Measurements from ENCODE around the gene GRIK4.

DNA sequence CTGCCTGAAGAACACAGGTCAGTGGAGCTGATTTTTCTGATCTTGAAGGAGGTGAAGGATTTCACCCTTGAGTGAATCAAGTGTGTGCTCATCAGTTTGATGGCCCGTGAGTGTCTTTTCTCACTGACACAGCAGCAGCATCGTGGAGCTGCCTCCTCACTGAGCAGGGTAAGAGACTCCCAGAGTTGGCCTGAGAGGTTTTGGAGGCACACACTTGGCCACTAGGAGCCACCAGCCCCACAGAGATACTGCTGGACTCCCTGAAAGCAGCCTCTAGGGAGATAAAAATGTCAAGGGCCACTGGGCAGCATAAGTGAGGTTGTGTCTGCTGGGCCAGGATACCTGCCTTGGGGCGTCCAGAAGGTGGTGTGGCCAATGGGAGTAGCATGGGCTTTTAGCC is 245.4 kb downstream of the GRIK4 start:
- TF ChIP-seq, protein P1, sequence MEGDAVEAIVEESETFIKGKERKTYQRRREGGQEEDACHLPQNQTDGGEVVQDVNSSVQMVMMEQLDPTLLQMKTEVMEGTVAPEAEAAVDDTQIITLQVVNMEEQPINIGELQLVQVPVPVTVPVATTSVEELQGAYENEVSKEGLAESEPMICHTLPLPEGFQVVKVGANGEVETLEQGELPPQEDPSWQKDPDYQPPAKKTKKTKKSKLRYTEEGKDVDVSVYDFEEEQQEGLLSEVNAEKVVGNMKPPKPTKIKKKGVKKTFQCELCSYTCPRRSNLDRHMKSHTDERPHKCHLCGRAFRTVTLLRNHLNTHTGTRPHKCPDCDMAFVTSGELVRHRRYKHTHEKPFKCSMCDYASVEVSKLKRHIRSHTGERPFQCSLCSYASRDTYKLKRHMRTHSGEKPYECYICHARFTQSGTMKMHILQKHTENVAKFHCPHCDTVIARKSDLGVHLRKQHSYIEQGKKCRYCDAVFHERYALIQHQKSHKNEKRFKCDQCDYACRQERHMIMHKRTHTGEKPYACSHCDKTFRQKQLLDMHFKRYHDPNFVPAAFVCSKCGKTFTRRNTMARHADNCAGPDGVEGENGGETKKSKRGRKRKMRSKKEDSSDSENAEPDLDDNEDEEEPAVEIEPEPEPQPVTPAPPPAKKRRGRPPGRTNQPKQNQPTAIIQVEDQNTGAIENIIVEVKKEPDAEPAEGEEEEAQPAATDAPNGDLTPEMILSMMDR (IDR thresholded peaks at IDR 0.05), result no peak
- TF ChIP-seq POLR2A (IDR thresholded peaks at IDR 0.05), result no peak
